ENCODE results near the gene GALNT2.

- TF ChIP-seq, protein P1, sequence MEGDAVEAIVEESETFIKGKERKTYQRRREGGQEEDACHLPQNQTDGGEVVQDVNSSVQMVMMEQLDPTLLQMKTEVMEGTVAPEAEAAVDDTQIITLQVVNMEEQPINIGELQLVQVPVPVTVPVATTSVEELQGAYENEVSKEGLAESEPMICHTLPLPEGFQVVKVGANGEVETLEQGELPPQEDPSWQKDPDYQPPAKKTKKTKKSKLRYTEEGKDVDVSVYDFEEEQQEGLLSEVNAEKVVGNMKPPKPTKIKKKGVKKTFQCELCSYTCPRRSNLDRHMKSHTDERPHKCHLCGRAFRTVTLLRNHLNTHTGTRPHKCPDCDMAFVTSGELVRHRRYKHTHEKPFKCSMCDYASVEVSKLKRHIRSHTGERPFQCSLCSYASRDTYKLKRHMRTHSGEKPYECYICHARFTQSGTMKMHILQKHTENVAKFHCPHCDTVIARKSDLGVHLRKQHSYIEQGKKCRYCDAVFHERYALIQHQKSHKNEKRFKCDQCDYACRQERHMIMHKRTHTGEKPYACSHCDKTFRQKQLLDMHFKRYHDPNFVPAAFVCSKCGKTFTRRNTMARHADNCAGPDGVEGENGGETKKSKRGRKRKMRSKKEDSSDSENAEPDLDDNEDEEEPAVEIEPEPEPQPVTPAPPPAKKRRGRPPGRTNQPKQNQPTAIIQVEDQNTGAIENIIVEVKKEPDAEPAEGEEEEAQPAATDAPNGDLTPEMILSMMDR (IDR thresholded peaks at IDR 0.05): no peak
- no peak for TF ChIP-seq POLR2A (IDR thresholded peaks at IDR 0.05)
Measured at GRCh38 chr1:230170622-230171021, 103.6 kb downstream of the GALNT2 start.

Data from adrenal gland (tissue), 5 donors.